PC-3 (cell line): ENCODE measurements around the gene HDAC4. TPM values are rescaled to one million over a fixed set of nuclear protein-coding genes. Genes with fewer than 3 reads are reported as not detected.

Source experiments
- ATAC-seq: fragments of 200-7000 bp; cut with Tn5 transposase; 2 replicates; pipeline ENCODE4 v1.9.1; 2020; ENCODE audit warnings: mild to moderate bottlenecking, moderate library complexity
- BruUV-seq: library from RNA; stranded (reverse); fragments of 400-500 nt; replicated peaks from 2 replicates; lab custom pipeline; 2021; lab: Mats Ljungman, UMichigan
- CTCF ChIA-PET: fragments of 300-600 bp; sonication (Branson Sonifier 250); formaldehyde crosslinking; loops from one replicate; lab custom pipeline; 2022; ENCODE audit warnings: antibody characterized with exemption; lab: Charles Lee
- POLR2A ChIA-PET: fragments of 300-600 bp; sonication (Branson Sonifier 250); formaldehyde crosslinking; loops from one replicate; lab custom pipeline; 2022; ENCODE audit warnings: antibody characterized with exemption; ENCODE audit not compliant: unreplicated experiment; lab: Charles Lee
- DNase-seq: peaks from one replicate; pipeline ENCODE4 v3.0.0-alpha.2; 2015
- H2AFZ ChIP-seq: fragments of 300-600 bp; sonication (generic); 2 replicates; pipeline ENCODE4 v1.6.0; 2016; ENCODE audit warnings: antibody characterized with exemption, low read length
- H3F3A ChIP-seq: fragments of 300-600 bp; sonication (generic); one replicate; pipeline ENCODE4 v1.6.0; 2017; ENCODE audit warnings: antibody characterized with exemption, low read length, control low read depth, mild to moderate bottlenecking; ENCODE audit not compliant: unreplicated experiment
- H3K27ac ChIP-seq: fragments of 300-600 bp; sonication (generic); 2 replicates; pipeline ENCODE4 v1.5.1; 2016; ENCODE audit warnings: mild to moderate bottlenecking, low read length
- H3K27me3 ChIP-seq: fragments of 300-600 bp; sonication (generic); 2 replicates; pipeline ENCODE4 v1.6.1; 2016; ENCODE audit warnings: low read length, mixed read lengths
- H3K36me3 ChIP-seq: fragments of 300-600 bp; sonication (generic); 2 replicates; pipeline ENCODE4 v1.6.1; 2016; ENCODE audit warnings: low read depth, mixed run types, low read length, mixed read lengths
- H3K4me1 ChIP-seq: fragments of 300-600 bp; sonication (generic); 2 replicates; pipeline ENCODE4 v1.5.1; 2016; ENCODE audit warnings: low read length; ENCODE audit not compliant: insufficient read depth
- H3K4me2 ChIP-seq: fragments of 300-600 bp; sonication (generic); 2 replicates; pipeline ENCODE4 v1.6.0; 2016; ENCODE audit warnings: low read length
- H3K4me3 ChIP-seq: fragments of 300-600 bp; sonication (generic); 2 replicates; pipeline ENCODE4 v1.5.1; 2016; ENCODE audit warnings: mild to moderate bottlenecking, low read length, mixed read lengths
- H3K79me2 ChIP-seq: fragments of 300-600 bp; sonication (generic); 2 replicates; pipeline ENCODE4 v1.6.1; 2017; ENCODE audit warnings: low read length, mixed read lengths
- H3K9ac ChIP-seq: fragments of 300-600 bp; sonication (generic); 2 replicates; pipeline ENCODE4 v1.6.0; 2016; ENCODE audit warnings: mild to moderate bottlenecking, low read length
- H3K9me2 ChIP-seq: fragments of 300-600 bp; sonication (generic); replicated peaks from 2 replicates; pipeline ENCODE4 v1.6.1; 2016; ENCODE audit warnings: mixed run types, low read length, mixed read lengths
- H3K9me3 ChIP-seq: fragments of 300-600 bp; sonication (generic); 2 replicates; pipeline ENCODE4 v1.6.1; 2016; ENCODE audit warnings: low read length, mixed read lengths
- H4K20me1 ChIP-seq: fragments of 300-600 bp; sonication (generic); 2 replicates; pipeline ENCODE4 v1.6.1; 2016; ENCODE audit warnings: low read length, mixed read lengths
- CTCF ChIP-seq: fragments of 300-600 bp; sonication (generic); conservative IDR thresholded peaks from 2 replicates; pipeline ENCODE4 v1.5.1; 2017; ENCODE audit warnings: antibody characterized with exemption, low read depth, mild to moderate bottlenecking, low read length
- EZH2 ChIP-seq: fragments of 300-600 bp; sonication (generic); IDR thresholded peaks from one replicate; pipeline ENCODE4 v1.6.1; 2017; ENCODE audit warnings: antibody characterized with exemption, mild to moderate bottlenecking, low read length; ENCODE audit not compliant: unreplicated experiment
- EZH2phosphoT487 ChIP-seq: fragments of 300-600 bp; sonication (generic); IDR thresholded peaks from 2 replicates; pipeline ENCODE4 v1.6.1; 2018; ENCODE audit warnings: mild to moderate bottlenecking, antibody characterized with exemption, low read length, borderline replicate concordance
- intact Hi-C: fragments of 100-400 bp; cut with micrococcal nuclease; formaldehyde crosslinking; loops from 2 replicates; pipeline ENCODE4 v1.9.0; 2023
- total RNA-seq: library from RNA; depleted of rRNA; stranded (reverse); fragments of >200 nt; gene quantifications from 2 replicates; pipeline ENCODE4 v1.2.3, GENCODE V29; 2014

The HDAC4 gene
- total RNA-seq, 1 experiment from 2014 or later: 8.5 TPM

GRCh38 chr2:239239607-239240413 lies 161.0 kb downstream of the HDAC4 start:
- intact Hi-C loops: no loop called here
- Histone ChIP-seq H3K4me3 (no peak overlapping the region), H3K9me2 (no peaks in the 10 kb centered on the region), H2AFZ (no peak overlapping the region), H3F3A (no peaks in the 10 kb centered on the region), H3K36me3 (no peaks in the 10 kb centered on the region), H3K79me2 (no peaks in the 10 kb centered on the region), H3K4me2 (no peak overlapping the region), H3K27ac (no peak overlapping the region), H3K27me3 (no peaks in the 10 kb centered on the region), H3K4me1 (no peaks in the 10 kb centered on the region), H3K9ac (no peak overlapping the region), H4K20me1 (no peaks in the 10 kb centered on the region), H3K9me3 (no peaks in the 10 kb centered on the region)
- ChIA-PET CTCF (no interaction called here), POLR2A (no interaction called here)
- DNase-seq (no peak), ATAC-seq (no peak)
- BruUV-seq: no TSS peak
- TF ChIP-seq CTCF (no peak), EZH2phosphoT487 (no peak), EZH2 (no peak)

DNA sequence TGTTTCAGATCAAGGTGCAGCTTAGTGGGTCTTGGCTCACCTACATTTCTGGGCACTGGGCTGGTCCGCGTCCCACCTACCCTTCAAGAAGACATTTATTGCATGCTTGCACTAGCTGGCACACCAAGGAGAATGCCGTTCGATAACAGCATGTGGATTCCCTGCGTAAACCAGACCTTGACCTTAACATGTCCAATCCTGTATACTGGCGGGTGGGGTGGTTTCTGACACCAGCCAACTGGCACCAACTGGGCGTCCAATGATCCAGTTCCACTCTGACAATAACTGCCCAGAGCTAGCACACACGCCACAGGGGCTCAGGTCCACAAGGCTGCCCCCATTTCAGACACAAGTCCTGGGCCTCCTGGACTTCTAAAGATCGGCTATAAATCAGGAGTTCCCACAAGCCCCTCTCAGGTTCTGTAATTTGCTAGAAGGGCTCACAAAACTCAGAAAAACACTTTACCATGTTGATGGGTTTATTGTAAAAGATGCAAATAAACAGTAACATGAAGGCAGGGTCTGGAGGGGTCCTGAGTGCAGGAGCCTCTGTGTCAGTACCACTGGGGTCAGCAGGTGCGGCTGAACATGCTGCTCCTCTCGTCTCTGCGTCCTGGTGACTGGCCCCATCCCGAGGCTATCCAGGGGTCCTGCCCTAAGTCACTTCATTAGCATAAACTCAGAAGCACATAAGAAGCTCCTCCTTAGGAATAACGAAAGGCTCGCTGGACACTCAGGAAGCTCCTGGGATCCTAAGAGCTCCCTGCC lies 161.8 kb downstream of the HDAC4 start:
- H4K20me1 ChIP-seq: no peaks in the 10 kb centered on the region
- H3K4me3 ChIP-seq: no peak overlapping the region
- ChIA-PET CTCF (no interaction called here), POLR2A (no interaction called here)
- H3K9ac ChIP-seq: no peak overlapping the region
- no peaks in the 10 kb centered on the region for H3F3A ChIP-seq
- ATAC-seq (no peak), DNase-seq (no peak)
- intact Hi-C loops: no loop called here
- no peaks in the 10 kb centered on the region for H3K9me3 ChIP-seq
- no peak overlapping the region for H3K27ac ChIP-seq
- no peaks in the 10 kb centered on the region for H3K9me2 ChIP-seq
- no peaks in the 10 kb centered on the region for H3K79me2 ChIP-seq
- H3K4me1 ChIP-seq: no peaks in the 10 kb centered on the region
- no peak overlapping the region for H2AFZ ChIP-seq
- TF ChIP-seq EZH2 (no peak), EZH2phosphoT487 (no peak), CTCF (no peak)
- H3K27me3 ChIP-seq: no peaks in the 10 kb centered on the region
- no peaks in the 10 kb centered on the region for H3K36me3 ChIP-seq
- BruUV-seq: no TSS peak
- no peak overlapping the region for H3K4me2 ChIP-seq

DNA sequence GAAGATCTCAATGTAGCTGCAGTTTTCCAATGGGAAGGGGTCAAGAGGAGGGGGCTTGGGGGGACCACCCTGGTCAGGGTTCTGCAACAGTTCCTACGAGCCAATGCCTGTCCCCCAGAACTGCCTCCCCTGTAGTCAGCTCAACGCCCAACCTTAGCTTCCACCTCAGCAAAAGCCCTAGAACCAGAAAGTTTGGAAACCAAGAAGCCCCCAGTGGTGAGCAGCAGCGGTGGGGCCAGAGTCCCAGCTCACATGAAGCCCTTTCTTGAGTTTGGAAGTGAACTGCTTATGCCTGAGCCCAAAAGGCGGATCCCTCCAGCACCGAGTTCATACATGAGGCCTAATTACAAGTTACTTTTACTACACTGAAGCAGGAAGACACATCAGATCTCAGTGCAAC lies 162.4 kb downstream of the HDAC4 start:
- ChIA-PET POLR2A (no interaction called here), CTCF (no interaction called here)
- H3K36me3 ChIP-seq: no peaks in the 10 kb centered on the region
- TF ChIP-seq EZH2phosphoT487 (no peak), EZH2 (no peak), CTCF (no peak)
- intact Hi-C loops: no loop called here
- BruUV-seq: no TSS peak
- no peaks in the 10 kb centered on the region for H3F3A ChIP-seq
- H3K9me2 ChIP-seq: no peaks in the 10 kb centered on the region
- no peak overlapping the region for H3K9ac ChIP-seq
- no peaks in the 10 kb centered on the region for H4K20me1 ChIP-seq
- no peak overlapping the region for H3K27ac ChIP-seq
- no peak overlapping the region for H2AFZ ChIP-seq
- H3K27me3 ChIP-seq: no peaks in the 10 kb centered on the region
- no peak overlapping the region for H3K4me3 ChIP-seq
- no peaks in the 10 kb centered on the region for H3K4me1 ChIP-seq
- H3K4me2 ChIP-seq: no peak overlapping the region
- H3K9me3 ChIP-seq: no peaks in the 10 kb centered on the region
- DNase-seq (no peak), ATAC-seq (no peak)
- H3K79me2 ChIP-seq: no peaks in the 10 kb centered on the region
